Glutamatergic neuron (in vitro differentiated cells): ENCODE data around the gene HTRA1. TPM values are rescaled to one million over a fixed set of nuclear protein-coding genes. Genes with fewer than 3 reads are reported as not detected.

Experiments used
- DNase-seq: peaks from one replicate; pipeline ENCODE4 v3.0.0; 2022
- H3K27ac Mint-ChIP-seq: one replicate; pipeline ENCODE4 v1.8.0; 2020; ENCODE audit warnings: mild to moderate bottlenecking, mixed read lengths, inconsistent platforms; ENCODE audit not compliant: unreplicated experiment
- H3K27me3 Mint-ChIP-seq: one replicate; pipeline ENCODE4 v1.8.0; 2020; ENCODE audit warnings: mild to moderate bottlenecking, moderate library complexity, mixed read lengths, inconsistent platforms; ENCODE audit not compliant: unreplicated experiment
- H3K36me3 Mint-ChIP-seq: one replicate; pipeline ENCODE4 v1.8.0; 2020; ENCODE audit warnings: mild to moderate bottlenecking, mixed read lengths, inconsistent platforms; ENCODE audit not compliant: unreplicated experiment
- H3K4me1 Mint-ChIP-seq: one replicate; pipeline ENCODE4 v1.8.0; 2020; ENCODE audit warnings: mild to moderate bottlenecking, low read depth, mixed read lengths, inconsistent platforms; ENCODE audit not compliant: unreplicated experiment
- H3K4me3 Mint-ChIP-seq: one replicate; pipeline ENCODE4 v1.8.0; 2020; ENCODE audit warnings: mild to moderate bottlenecking, mixed read lengths, inconsistent platforms; ENCODE audit not compliant: unreplicated experiment
- H3K9me3 Mint-ChIP-seq: one replicate; pipeline ENCODE4 v1.8.0; 2020; ENCODE audit warnings: mild to moderate bottlenecking, moderate library complexity, mixed read lengths, inconsistent platforms; ENCODE audit not compliant: unreplicated experiment
- total RNA-seq: library from RNA; stranded (reverse); fragmentation: NEBNext Ultra II Directional; extraction: Animal tissue kit (Norgen Biotek cat#: 25700); gene quantifications from one replicate; pipeline ENCODE4 v1.2.1, GENCODE V29; 2021; ENCODE audit not compliant: unreplicated experiment
- TF ChIP-seq, protein P1 (sequence below): fragments of 200-600 bp; sonication (generic); IDR thresholded peaks from one replicate; pipeline ENCODE4 v1.5.0; 2021; ENCODE audit not compliant: partially characterized antibody, unreplicated experiment

HTRA1 gene
- total RNA-seq, 1 donor from 2014 or later = 1.4 TPM

DNA sequence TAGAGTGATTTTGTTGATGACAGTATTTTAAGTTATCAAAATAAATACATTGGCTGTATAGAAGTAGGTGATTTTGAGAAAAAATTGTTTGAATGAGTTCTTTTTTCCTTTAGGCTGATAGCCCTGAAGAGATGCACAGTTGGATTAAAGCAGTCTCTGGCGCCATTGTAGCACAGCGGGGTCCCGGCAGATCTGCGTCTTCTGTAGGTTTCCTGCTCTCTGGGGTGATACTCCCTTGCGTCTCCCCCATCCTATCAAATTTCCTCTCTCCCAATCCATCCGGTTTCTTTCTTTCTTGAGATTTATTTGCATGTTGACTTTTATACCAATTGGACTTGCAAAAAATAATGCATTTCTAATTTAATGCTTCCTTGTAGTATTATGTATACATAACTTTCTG, 34.5 kb upstream of the HTRA1 start:
- Mint-ChIP-seq H3K27ac (no peak overlapping the region), H3K4me1 (peaks cover 8% of the 10 kb centered on the region), H3K9me3 (no peaks in the 10 kb centered on the region), H3K4me3 (no peak overlapping the region), H3K27me3 (peaks cover under 1% of the 10 kb centered on the region), H3K36me3 (no peaks in the 10 kb centered on the region)
- DNase-seq = no peak
- TF ChIP-seq, protein P1, sequence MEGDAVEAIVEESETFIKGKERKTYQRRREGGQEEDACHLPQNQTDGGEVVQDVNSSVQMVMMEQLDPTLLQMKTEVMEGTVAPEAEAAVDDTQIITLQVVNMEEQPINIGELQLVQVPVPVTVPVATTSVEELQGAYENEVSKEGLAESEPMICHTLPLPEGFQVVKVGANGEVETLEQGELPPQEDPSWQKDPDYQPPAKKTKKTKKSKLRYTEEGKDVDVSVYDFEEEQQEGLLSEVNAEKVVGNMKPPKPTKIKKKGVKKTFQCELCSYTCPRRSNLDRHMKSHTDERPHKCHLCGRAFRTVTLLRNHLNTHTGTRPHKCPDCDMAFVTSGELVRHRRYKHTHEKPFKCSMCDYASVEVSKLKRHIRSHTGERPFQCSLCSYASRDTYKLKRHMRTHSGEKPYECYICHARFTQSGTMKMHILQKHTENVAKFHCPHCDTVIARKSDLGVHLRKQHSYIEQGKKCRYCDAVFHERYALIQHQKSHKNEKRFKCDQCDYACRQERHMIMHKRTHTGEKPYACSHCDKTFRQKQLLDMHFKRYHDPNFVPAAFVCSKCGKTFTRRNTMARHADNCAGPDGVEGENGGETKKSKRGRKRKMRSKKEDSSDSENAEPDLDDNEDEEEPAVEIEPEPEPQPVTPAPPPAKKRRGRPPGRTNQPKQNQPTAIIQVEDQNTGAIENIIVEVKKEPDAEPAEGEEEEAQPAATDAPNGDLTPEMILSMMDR = no peak

DNA sequence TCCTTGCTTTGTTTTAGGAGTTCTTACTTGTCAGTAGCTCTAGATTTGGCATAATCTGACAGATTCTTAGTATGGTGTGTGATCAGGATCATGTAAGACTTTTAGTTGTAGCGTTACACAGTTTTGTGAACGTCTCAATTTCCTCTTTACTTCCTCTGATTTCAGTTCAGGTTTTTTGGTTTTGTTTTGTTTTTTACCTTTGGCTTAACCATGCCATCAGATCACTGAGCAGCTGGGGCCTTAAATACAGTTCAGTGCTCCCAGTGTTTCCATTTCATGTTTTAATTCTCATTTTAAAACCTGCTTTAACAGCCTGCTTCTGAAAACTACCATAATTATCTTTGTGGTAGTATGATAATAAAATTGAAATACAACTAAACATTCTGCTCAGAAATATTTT, 34.1 kb upstream of the HTRA1 start:
- H3K27ac Mint-ChIP-seq = no peak overlapping the region
- no peaks in the 10 kb centered on the region for H3K9me3 Mint-ChIP-seq
- DNase-seq = no peak
- H3K36me3 Mint-ChIP-seq = no peaks in the 10 kb centered on the region
- no peaks in the 10 kb centered on the region for H3K27me3 Mint-ChIP-seq
- TF ChIP-seq, protein P1 = no peak
- H3K4me1 Mint-ChIP-seq = peaks cover 8% of the 10 kb centered on the region
- H3K4me3 Mint-ChIP-seq = no peak overlapping the region

DNA sequence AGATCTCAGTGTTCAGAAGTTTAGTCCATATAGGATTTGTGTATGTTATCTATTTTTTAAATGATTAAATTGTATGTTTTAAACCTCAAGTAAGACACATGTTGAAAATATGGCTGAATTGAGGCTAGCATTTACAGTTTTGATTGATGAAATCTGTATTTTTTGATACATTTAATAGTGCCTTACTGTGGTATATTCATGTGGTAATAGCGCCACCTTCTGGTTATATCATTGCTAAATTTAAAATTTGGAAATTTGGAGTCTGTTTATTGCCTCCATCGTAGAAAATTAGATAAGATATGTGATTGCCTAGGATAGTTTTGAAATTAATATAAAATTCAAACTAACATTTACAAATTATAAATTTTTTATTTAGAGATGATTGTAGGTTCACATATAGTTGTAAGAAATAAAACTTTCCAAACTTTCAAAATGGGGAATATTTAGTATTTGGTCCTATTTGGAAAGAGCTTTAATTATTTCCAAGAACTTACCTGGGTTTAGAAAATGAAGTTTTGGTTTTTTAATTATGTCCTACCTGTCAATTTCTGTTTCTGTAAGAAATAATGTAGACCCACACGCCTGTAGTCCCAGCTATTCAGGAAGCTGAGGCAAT, 26.0 kb upstream of the HTRA1 start:
- no peak overlapping the region for H3K27ac Mint-ChIP-seq
- TF ChIP-seq, protein P1 = peak; percentile 85
- peaks cover 12% of the 10 kb centered on the region for H3K36me3 Mint-ChIP-seq
- H3K4me3 Mint-ChIP-seq = no peak overlapping the region
- H3K9me3 Mint-ChIP-seq = no peaks in the 10 kb centered on the region
- no peaks in the 10 kb centered on the region for H3K4me1 Mint-ChIP-seq
- H3K27me3 Mint-ChIP-seq = no peaks in the 10 kb centered on the region
- no peak for DNase-seq

DNA sequence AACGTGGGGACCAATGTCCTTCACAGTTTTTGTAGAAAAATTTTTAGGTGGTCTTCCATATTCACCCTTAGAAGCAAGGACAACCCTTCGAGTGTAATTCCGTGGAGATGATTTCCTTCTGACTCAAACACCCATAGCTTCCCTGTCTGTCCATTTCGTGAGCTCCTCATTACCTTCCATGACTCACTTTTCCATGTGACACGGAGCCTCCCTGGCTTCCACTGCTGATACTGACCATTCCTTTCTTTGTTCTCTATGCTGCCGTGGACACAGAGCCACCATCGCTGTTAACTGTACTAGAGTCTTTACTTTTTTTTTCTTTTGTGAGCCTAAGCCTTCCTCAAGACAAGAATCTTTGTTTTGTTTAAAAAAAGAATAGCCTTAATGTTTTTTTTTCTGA, 19.4 kb upstream of the HTRA1 start:
- no peaks in the 10 kb centered on the region for H3K27me3 Mint-ChIP-seq
- H3K4me1 Mint-ChIP-seq = peaks cover 2% of the 10 kb centered on the region
- H3K27ac Mint-ChIP-seq = no peak overlapping the region
- H3K9me3 Mint-ChIP-seq = peaks cover 1% of the 10 kb centered on the region
- TF ChIP-seq, protein P1 = no peak
- DNase-seq = no peak
- no peak overlapping the region for H3K4me3 Mint-ChIP-seq
- peaks cover 16% of the 10 kb centered on the region for H3K36me3 Mint-ChIP-seq

DNA sequence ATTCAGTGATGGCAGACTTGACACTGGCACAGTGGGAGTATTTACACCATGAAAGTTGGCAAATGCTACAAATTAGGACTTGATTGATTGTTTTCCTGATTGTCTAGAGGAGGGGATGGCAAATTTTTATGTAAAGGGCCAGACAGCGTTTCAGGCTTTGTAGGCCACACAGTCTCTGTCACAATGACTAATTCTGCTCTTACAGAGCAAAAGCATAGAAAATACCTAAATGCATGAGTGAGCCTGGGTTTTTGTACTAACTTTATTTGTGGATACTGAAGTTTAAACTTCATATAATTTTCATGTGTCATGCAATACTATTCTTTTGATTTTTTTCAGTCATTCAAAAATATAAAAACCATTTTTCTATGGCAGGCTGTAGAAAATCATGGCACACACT, 15.9 kb upstream of the HTRA1 start:
- no peaks in the 10 kb centered on the region for H3K27me3 Mint-ChIP-seq
- no peak for DNase-seq
- peaks cover 5% of the 10 kb centered on the region for H3K4me1 Mint-ChIP-seq
- no peak overlapping the region for H3K27ac Mint-ChIP-seq
- TF ChIP-seq, protein P1 = no peak
- H3K4me3 Mint-ChIP-seq = no peak overlapping the region
- peaks cover 5% of the 10 kb centered on the region for H3K36me3 Mint-ChIP-seq
- peaks cover 1% of the 10 kb centered on the region for H3K9me3 Mint-ChIP-seq
